Trophoblast cell (in vitro differentiated cells and primary cell): ENCODE data around the gene PHLDB3.

Source experiments
- DNase-seq, 2 donors: peaks; one replicate each; pipeline ENCODE4 v3.0.0-alpha.2; 2016
- H2AFZ ChIP-seq: 2 replicates; pipeline ENCODE4 v1.6.1; 2013; ENCODE audit warnings: low read length, moderate library complexity, mild to moderate bottlenecking; ENCODE audit not compliant: insufficient read depth, poor library complexity
- H2AK5ac ChIP-seq: 2 replicates; pipeline ENCODE4 v1.6.1; 2013; ENCODE audit warnings: mild to moderate bottlenecking, low read length
- H2BK120ac ChIP-seq: 2 replicates; pipeline ENCODE4 v1.6.1; 2013; ENCODE audit warnings: low read length, mild to moderate bottlenecking, moderate library complexity; ENCODE audit not compliant: insufficient read depth, poor library complexity
- H2BK12ac ChIP-seq: 2 replicates; pipeline ENCODE4 v1.6.1; 2013; ENCODE audit warnings: mild to moderate bottlenecking, low read length, moderate library complexity
- H2BK5ac ChIP-seq: 2 replicates; pipeline ENCODE4 v1.6.1; 2013; ENCODE audit warnings: low read length, low read depth, moderate library complexity, mild to moderate bottlenecking; ENCODE audit not compliant: poor library complexity
- H3K14ac ChIP-seq: 2 replicates; pipeline ENCODE4 v1.6.1; 2013; ENCODE audit warnings: mild to moderate bottlenecking, low read length
- H3K18ac ChIP-seq: 2 replicates; pipeline ENCODE4 v1.6.1; 2013; ENCODE audit warnings: mild to moderate bottlenecking, low read length
- H3K23ac ChIP-seq: 2 replicates; pipeline ENCODE4 v1.6.1; 2013; ENCODE audit warnings: low read length
- H3K27ac ChIP-seq: 2 replicates; pipeline ENCODE4 v1.5.1; 2013; ENCODE audit warnings: low read depth, mild to moderate bottlenecking, inconsistent platforms, low read length, moderate library complexity
- H3K27me3 ChIP-seq: 2 replicates; pipeline ENCODE4 v1.6.1; 2013; ENCODE audit warnings: inconsistent platforms, mild to moderate bottlenecking, low read length, moderate library complexity; ENCODE audit not compliant: insufficient read depth
- H3K36me3 ChIP-seq, 2 experiments: 1 replicate in 1 of 2; 2 replicates in 1 of 2; pipeline ENCODE4 v1.6.1; 2013; ENCODE audit warnings: low read length in 2 of 2, mild to moderate bottlenecking in 2 of 2, moderate library complexity in 1 of 2; ENCODE audit not compliant: insufficient read depth in 2 of 2, control insufficient read depth in 1 of 2
- H3K4ac ChIP-seq: 2 replicates; pipeline ENCODE4 v1.6.1; 2013; ENCODE audit warnings: low read depth, mild to moderate bottlenecking, low read length, moderate library complexity
- H3K4me1 ChIP-seq, 2 experiments: 1 replicate in 1 of 2; 2 replicates in 1 of 2; pipeline ENCODE4 v1.6.1; 2013; ENCODE audit warnings: low read length in 2 of 2, mild to moderate bottlenecking in 2 of 2, moderate library complexity in 1 of 2; ENCODE audit not compliant: insufficient read depth in 2 of 2, control insufficient read depth in 1 of 2
- H3K4me2 ChIP-seq: 2 replicates; pipeline ENCODE4 v1.6.1; 2013; ENCODE audit warnings: inconsistent platforms, mild to moderate bottlenecking, low read length, moderate library complexity
- H3K4me3 ChIP-seq: 2 replicates; pipeline ENCODE4 v1.5.1; 2013; ENCODE audit warnings: mild to moderate bottlenecking, low read depth, low read length, inconsistent platforms
- H3K79me1 ChIP-seq: one replicate; pipeline ENCODE4 v1.6.1; 2013; ENCODE audit warnings: low read length
- H3K79me2 ChIP-seq: 2 replicates; pipeline ENCODE4 v1.6.1; 2013; ENCODE audit warnings: low read length, mild to moderate bottlenecking; ENCODE audit not compliant: control insufficient read depth, insufficient read depth, poor library complexity
- H3K9ac ChIP-seq: 2 replicates; pipeline ENCODE4 v1.6.1; 2013; ENCODE audit warnings: mild to moderate bottlenecking, low read length
- H3K9me3 ChIP-seq: 2 replicates; pipeline ENCODE4 v1.6.1; 2013; ENCODE audit warnings: low read depth, mild to moderate bottlenecking, control low read depth, inconsistent platforms, low read length; ENCODE audit not compliant: insufficient read depth
- H4K12ac ChIP-seq: 2 replicates; pipeline ENCODE4 v1.6.1; 2013; ENCODE audit warnings: low read depth, mild to moderate bottlenecking, low read length, moderate library complexity
- H4K8ac ChIP-seq: 2 replicates; pipeline ENCODE4 v1.6.1; 2013; ENCODE audit warnings: low read depth, mild to moderate bottlenecking, low read length, moderate library complexity
- H4K91ac ChIP-seq: one replicate; pipeline ENCODE4 v1.6.1; 2013; ENCODE audit warnings: low read depth, mild to moderate bottlenecking, low read length, moderate library complexity
- WGBS: extraction: QIAGEN DNeasy Blood & Tissue Kit; methylation state at CpG from one replicate; pipeline ENCODE4 v1.1.7; 2013; ENCODE audit warnings: missing lambda C conversion rate; ENCODE audit not compliant: insufficient read length, insufficient coverage; ENCODE audit errors: extremely low coverage; 5-methylcytosine and 5-hydroxymethylcytosine counted together

PHLDB3 gene

GRCh38 chr19:43483281-43483680, 21.3 kb downstream of the PHLDB3 start:
- H3K79me2 ChIP-seq, result no peaks in the 10 kb centered on the region
- no peak overlapping the region for H4K8ac ChIP-seq
- H3K4me3 ChIP-seq, result no peak overlapping the region
- H3K9ac ChIP-seq, result no peak overlapping the region
- H3K4ac ChIP-seq, result no peak overlapping the region
- no peaks in the 10 kb centered on the region for H3K27me3 ChIP-seq
- no peaks in the 10 kb centered on the region for H3K79me1 ChIP-seq
- no peaks in the 10 kb centered on the region for H3K9me3 ChIP-seq
- no peak overlapping the region for H3K23ac ChIP-seq
- WGBS, result no CpG with 5 or more reads among the region's 6 CpGs
- no peak overlapping the region for H2BK12ac ChIP-seq
- no peak overlapping the region for H3K4me2 ChIP-seq
- H3K4me1 ChIP-seq, result peaks cover 0 to 3% of the 10 kb centered on the region in 2 experiments
- peak; percentile 63 to 81 for DNase-seq
- no peak overlapping the region for H4K12ac ChIP-seq
- H2AFZ ChIP-seq, result no peak overlapping the region
- no peak overlapping the region for H4K91ac ChIP-seq
- no peak overlapping the region for H3K14ac ChIP-seq
- no peak overlapping the region for H2AK5ac ChIP-seq
- H3K27ac ChIP-seq, result no peak overlapping the region
- H2BK5ac ChIP-seq, result no peak overlapping the region
- H2BK120ac ChIP-seq, result no peak overlapping the region
- no peak overlapping the region for H3K18ac ChIP-seq
- H3K36me3 ChIP-seq, result peaks cover 1 to 5% of the 10 kb centered on the region in 2 experiments

GRCh38 chr19:43482193-43482592, 22.4 kb downstream of the PHLDB3 start:
- Histone ChIP-seq H3K27me3 (no peaks in the 10 kb centered on the region), H4K8ac (no peak overlapping the region), H3K4me3 (no peak overlapping the region), H3K36me3 (peaks cover 1 to 5% of the 10 kb centered on the region in 2 experiments), H3K9ac (no peak overlapping the region), H3K4me2 (no peak overlapping the region), H3K23ac (no peak overlapping the region), H2BK12ac (no peak overlapping the region), H3K4ac (no peak overlapping the region), H2BK120ac (no peak overlapping the region), H2AK5ac (no peak overlapping the region), H4K12ac (no peak overlapping the region), H2BK5ac (no peak overlapping the region), H2AFZ (no peak overlapping the region), H4K91ac (no peak overlapping the region), H3K18ac (no peak overlapping the region), H3K4me1 (peaks cover 0 to 3% of the 10 kb centered on the region in 2 experiments), H3K9me3 (no peaks in the 10 kb centered on the region), H3K79me2 (no peaks in the 10 kb centered on the region), H3K14ac (no peak overlapping the region), H3K79me1 (no peaks in the 10 kb centered on the region), H3K27ac (no peak overlapping the region)
- peak; percentile 68 to 74 for DNase-seq
- no CpG with 5 or more reads among the region's 4 CpGs for WGBS

GRCh38 chr19:43481701-43482100, 22.8 kb downstream of the PHLDB3 start:
- no CpG with 5 or more reads among the region's 6 CpGs for WGBS
- DNase-seq, result no peak
- Histone ChIP-seq H3K79me2 (no peaks in the 10 kb centered on the region), H4K91ac (no peak overlapping the region), H3K36me3 (peaks cover 1 to 5% of the 10 kb centered on the region in 2 experiments), H2BK12ac (no peak overlapping the region), H3K9ac (no peak overlapping the region), H2AK5ac (no peak overlapping the region), H3K27me3 (no peaks in the 10 kb centered on the region), H2BK120ac (no peak overlapping the region), H4K12ac (no peak overlapping the region), H3K9me3 (no peaks in the 10 kb centered on the region), H3K4me3 (no peak overlapping the region), H2AFZ (no peak overlapping the region), H3K18ac (no peak overlapping the region), H3K4me2 (no peak overlapping the region), H2BK5ac (no peak overlapping the region), H4K8ac (no peak overlapping the region), H3K79me1 (no peaks in the 10 kb centered on the region), H3K4ac (no peak overlapping the region), H3K14ac (no peak overlapping the region), H3K4me1 (peaks cover 0 to 3% of the 10 kb centered on the region in 2 experiments), H3K23ac (no peak overlapping the region), H3K27ac (no peak overlapping the region)

GRCh38 chr19:43480574-43480973, 24.0 kb downstream of the PHLDB3 start:
- Histone ChIP-seq H3K79me2 (no peaks in the 10 kb centered on the region), H3K4me1 (peaks cover 4% of the 10 kb centered on the region in 2 experiments), H4K8ac (no peak overlapping the region), H2AFZ (no peak overlapping the region), H3K4me2 (no peak overlapping the region), H3K18ac (no peak overlapping the region), H2BK12ac (no peak overlapping the region), H2AK5ac (no peak overlapping the region), H3K14ac (no peak overlapping the region), H4K12ac (no peak overlapping the region), H3K27ac (no peak overlapping the region), H3K27me3 (no peaks in the 10 kb centered on the region), H2BK120ac (no peak overlapping the region), H3K9ac (peak overlapping the region; percentile 17), H3K4ac (no peak overlapping the region), H3K79me1 (peaks cover 2% of the 10 kb centered on the region), H3K9me3 (no peaks in the 10 kb centered on the region), H3K23ac (peak overlapping the region; percentile 49), H4K91ac (no peak overlapping the region), H3K4me3 (no peak overlapping the region), H3K36me3 (peaks cover 1 to 5% of the 10 kb centered on the region in 2 experiments), H2BK5ac (no peak overlapping the region)
- WGBS, result no CpG with 5 or more reads among the region's 3 CpGs
- DNase-seq, result no peak
